ENCODE data around the gene RFLNA. TPM values are rescaled to one million over a fixed set of nuclear protein-coding genes. Genes with fewer than 3 reads are reported as not detected.
"Not testable (repeated sequence)": the region's sequence is repeated elsewhere in the genome, so short reads cannot be mapped to it uniquely, and the experiment has no call there.

RFLNA gene
- total and polyA plus RNA-seq, 3 experiments from 2014 or later, result not detected

DNA sequence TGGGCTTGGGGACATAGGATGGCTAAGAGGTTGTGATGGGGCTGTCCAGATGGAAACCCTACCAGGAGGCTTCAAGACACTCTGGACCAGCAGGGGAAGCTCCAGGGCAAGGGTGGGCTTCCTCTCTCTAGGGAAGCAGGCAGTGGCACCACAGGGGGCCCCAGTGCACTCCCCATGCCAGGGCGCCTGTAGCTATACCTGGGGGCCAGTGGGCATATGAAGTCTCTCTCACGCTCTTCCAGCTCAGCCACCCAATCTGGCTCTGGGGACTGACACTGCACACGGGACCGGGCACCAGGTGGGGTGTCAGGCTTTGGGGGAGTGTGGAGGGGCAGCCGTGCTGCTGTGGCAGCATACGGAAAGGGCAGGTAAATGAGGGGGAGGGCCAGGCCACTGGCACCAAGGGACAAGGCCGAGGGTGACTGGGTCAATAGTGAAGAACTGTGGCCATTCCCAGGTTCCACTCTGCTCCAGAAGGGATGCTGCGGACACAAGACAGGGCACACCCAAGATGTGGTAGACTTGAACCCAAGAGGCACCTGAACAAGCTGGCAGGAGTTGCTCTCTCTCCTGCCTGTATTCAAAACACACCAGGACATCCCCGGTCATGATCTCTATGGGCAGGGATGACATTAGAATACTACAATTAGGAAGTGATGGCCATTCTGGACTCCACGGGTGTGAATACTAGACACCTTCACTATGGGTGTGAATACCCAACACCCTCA, 27.5 kb downstream of the RFLNA start:
- Histone ChIP-seq H3K4me3 (ENCODE audit: low read length) (no peak overlapping the region), H3K27me3 (ENCODE audit: insufficient read depth, low read length, poor library complexity, severe bottlenecking) (no peaks in the 10 kb centered on the region), H3K27ac (ENCODE audit: low read depth, low read length) (no peak overlapping the region), H3K36me3 (ENCODE audit: insufficient read depth, low read length) (peaks cover 11% of the 10 kb centered on the region), H3K4me1 (ENCODE audit: insufficient read depth, low read length) (no peaks in the 10 kb centered on the region), H3K9me3 (ENCODE audit: low read length) (peaks cover 13% of the 10 kb centered on the region)
- Mint-ChIP-seq H3K27me3 (peaks cover 0 to 2% of the 10 kb centered on the region in 2 donors), H3K36me3 (peaks cover 14 to 28% (median 17%) of the 10 kb centered on the region in 3 donors), H3K4me1 (no peaks in the 10 kb centered on the region), H3K4me3 (no peak overlapping the region), H3K9me3 (peaks cover 0 to 13% (median 10%) of the 10 kb centered on the region in 5 donors), H3K27ac (peak overlapping the region in 1 of 8 donors; percentile 29)
- CTCF ChIA-PET, result interaction anchor here (1.6 kb wide), 1 partner anchor 444 kb away, joined by 4 read pairs; no protein-coding TSS in a partner anchor
- POLR2A ChIA-PET, result no interaction called here
- no peak for DNase-seq

DNA sequence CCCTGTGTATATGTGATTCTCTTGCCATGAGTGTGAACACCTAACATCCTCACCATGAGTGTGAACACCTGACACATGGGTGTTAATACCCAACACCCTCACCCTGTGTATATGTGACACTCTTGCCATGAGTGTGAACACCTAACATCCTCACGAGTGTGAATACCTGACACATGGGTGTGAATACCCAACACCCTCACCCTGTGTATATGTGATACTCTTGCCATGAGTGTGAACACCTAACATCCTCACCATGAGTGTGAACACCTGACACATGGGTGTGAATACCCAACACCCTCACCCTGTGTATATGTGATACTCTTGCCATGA, 28.1 kb downstream of the RFLNA start:
- Histone ChIP-seq H3K9me3 (ENCODE audit: low read length) (peaks cover 13% of the 10 kb centered on the region), H3K36me3 (ENCODE audit: insufficient read depth, low read length) (peaks cover 11% of the 10 kb centered on the region)
- peaks cover 14 to 32% (median 17%) of the 10 kb centered on the region in 3 donors for H3K36me3 Mint-ChIP-seq
- H3K4me3 ChIP-seq (ENCODE audit: low read length); CTCF ChIA-PET; H3K27me3 Mint-ChIP-seq; H3K4me1 ChIP-seq (ENCODE audit: insufficient read depth, low read length); POLR2A ChIA-PET; H3K4me3 Mint-ChIP-seq; H3K27ac Mint-ChIP-seq; H3K4me1 Mint-ChIP-seq; H3K27ac ChIP-seq (ENCODE audit: low read depth, low read length); H3K27me3 ChIP-seq (ENCODE audit: insufficient read depth, low read length, poor library complexity, severe bottlenecking); DNase-seq: not testable (repeated sequence)
- peaks cover 0 to 13% (median 10%) of the 10 kb centered on the region in 5 donors for H3K9me3 Mint-ChIP-seq

DNA sequence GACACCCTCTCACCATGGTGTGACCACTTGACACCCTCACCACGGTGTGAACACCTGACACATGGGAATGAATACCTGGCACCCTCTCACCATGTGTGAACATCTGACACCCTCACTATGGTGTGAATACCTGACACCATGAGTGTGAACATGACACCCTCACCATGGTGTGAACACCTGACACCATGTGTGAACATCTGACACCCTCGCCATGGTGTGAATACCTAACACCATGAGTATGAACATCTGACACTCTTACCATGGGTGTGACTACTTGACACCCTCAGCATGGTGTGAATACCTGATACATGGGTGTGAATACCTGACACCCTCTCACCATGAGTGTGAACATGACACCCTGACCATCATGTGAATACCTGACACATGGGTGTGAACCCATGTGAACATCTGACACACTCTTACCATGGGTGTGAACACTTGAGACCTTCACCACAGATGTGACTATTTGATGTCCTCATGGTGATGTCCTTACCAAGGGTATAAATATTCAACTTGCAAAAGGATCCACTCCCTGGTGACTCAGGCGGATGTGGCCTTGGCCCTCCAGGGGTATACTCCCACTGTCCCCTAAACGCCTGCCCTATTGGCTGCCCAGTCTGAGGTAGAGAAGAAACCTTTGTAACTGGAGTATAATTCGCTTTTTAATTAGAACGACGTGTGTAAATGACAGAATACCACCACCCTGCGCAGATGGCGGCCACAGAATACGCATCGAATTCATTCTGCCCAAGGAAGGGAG, 29.1 kb downstream of the RFLNA start:
- Mint-ChIP-seq H3K36me3 (peaks cover 14 to 42% (median 17%) of the 10 kb centered on the region in 3 donors), H3K27ac (peak overlapping the region in 5 of 8 donors; percentile 39 to 84 (median 52)), H3K4me1 (no peaks in the 10 kb centered on the region), H3K27me3 (no peaks in the 10 kb centered on the region), H3K4me3 (peak overlapping the region in 1 of 7 donors; percentile 68), H3K9me3 (peaks cover 0 to 13% (median 10%) of the 10 kb centered on the region in 5 donors)
- H3K27ac ChIP-seq (ENCODE audit: low read depth, low read length), result no peak overlapping the region
- CTCF ChIA-PET, result no interaction called here
- H3K27me3 ChIP-seq (ENCODE audit: insufficient read depth, low read length, poor library complexity, severe bottlenecking), result no peaks in the 10 kb centered on the region
- POLR2A ChIA-PET, result no interaction called here
- no peak for DNase-seq
- no peak overlapping the region for H3K4me3 ChIP-seq (ENCODE audit: low read length)
- peaks cover 11% of the 10 kb centered on the region for H3K36me3 ChIP-seq (ENCODE audit: insufficient read depth, low read length)
- H3K9me3 ChIP-seq (ENCODE audit: low read length), result peaks cover 13% of the 10 kb centered on the region
- H3K4me1 ChIP-seq (ENCODE audit: insufficient read depth, low read length), result no peaks in the 10 kb centered on the region

DNA sequence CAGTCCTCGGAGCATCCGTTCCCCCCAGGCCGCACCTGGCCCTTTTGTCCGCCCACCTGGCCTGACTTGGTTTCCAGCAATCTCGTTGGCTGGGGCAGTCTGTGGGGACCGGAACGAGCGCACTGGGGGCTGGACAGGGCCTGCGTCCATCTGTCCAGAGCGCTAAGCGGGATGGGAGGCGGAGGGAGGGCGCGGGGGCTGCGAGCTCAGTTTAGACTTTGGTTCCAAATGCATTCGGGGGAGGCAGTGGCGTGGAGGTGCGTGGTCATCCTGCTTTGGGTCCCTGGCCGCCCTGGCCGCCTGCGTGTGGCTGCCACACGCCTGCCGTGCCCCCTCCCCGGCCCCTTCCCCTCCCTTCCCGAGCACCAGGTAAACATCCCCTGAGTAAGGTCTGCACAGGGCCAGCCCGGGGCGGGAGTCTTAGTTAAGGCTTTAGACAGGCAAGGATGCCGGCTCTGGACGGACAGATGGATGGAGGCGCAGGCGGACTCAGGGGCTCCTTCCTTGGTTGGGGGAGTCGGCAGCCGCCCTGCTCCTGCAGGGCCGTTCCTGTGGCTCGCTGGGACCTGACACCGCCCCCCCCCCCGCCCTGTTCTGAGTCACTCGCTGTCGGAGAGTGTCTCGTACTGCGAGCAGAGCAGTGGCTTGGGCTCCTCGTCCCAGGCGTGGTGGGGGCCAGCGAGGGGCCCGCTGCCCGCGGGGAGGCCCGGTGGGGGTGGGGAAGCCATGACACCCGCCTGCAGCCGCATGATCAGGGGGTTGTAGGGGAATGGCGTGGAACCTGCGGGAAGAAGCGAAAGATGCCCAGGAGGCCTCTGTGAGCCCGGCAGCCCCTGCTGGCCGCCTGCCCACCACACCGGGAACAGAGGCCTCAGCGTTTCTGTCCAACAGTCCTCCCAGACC, 30.2 kb downstream of the RFLNA start:
- Mint-ChIP-seq H3K36me3 (peaks cover 17 to 52% (median 18%) of the 10 kb centered on the region in 3 donors), H3K4me3 (no peak overlapping the region), H3K27me3 (no peaks in the 10 kb centered on the region), H3K9me3 (peaks cover 0 to 13% (median 10%) of the 10 kb centered on the region in 5 donors), H3K27ac (peak overlapping the region in 1 of 8 donors; percentile 21), H3K4me1 (no peaks in the 10 kb centered on the region)
- no peaks in the 10 kb centered on the region for H3K4me1 ChIP-seq (ENCODE audit: insufficient read depth, low read length)
- H3K27ac ChIP-seq (ENCODE audit: low read depth, low read length), result no peak overlapping the region
- POLR2A ChIA-PET, result no interaction called here
- H3K27me3 ChIP-seq (ENCODE audit: insufficient read depth, low read length, poor library complexity, severe bottlenecking), result no peaks in the 10 kb centered on the region
- CTCF ChIA-PET, result no interaction called here
- no peak for DNase-seq
- peaks cover 13% of the 10 kb centered on the region for H3K9me3 ChIP-seq (ENCODE audit: low read length)
- H3K4me3 ChIP-seq (ENCODE audit: low read length), result no peak overlapping the region
- peaks cover 11% of the 10 kb centered on the region for H3K36me3 ChIP-seq (ENCODE audit: insufficient read depth, low read length)

DNA sequence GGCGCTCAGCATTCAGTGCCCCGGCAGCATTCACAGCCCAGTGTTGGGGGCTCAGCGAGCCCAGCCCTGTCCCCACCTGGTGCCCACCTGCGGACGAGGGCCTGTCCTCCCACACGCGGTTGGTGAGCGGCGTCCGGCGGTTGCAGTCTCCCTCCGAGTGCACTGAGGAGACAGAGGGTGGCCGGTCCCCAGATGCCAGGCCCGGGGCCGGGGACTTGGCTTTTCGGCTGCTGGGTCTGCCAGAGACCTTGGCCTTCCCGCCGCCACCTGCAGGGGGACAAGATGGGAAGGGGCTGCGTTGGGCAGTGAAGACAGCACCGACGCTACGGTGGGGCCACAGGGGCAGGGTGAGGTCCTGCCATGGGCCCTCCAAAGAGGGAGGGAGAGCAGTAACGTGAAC, 31.2 kb downstream of the RFLNA start:
- Mint-ChIP-seq H3K9me3 (peaks cover 0 to 13% (median 10%) of the 10 kb centered on the region in 5 donors), H3K36me3 (peaks cover 17 to 60% (median 18%) of the 10 kb centered on the region in 3 donors), H3K27ac (no peak overlapping the region), H3K27me3 (no peaks in the 10 kb centered on the region), H3K4me3 (no peak overlapping the region), H3K4me1 (no peaks in the 10 kb centered on the region)
- Histone ChIP-seq H3K27me3 (ENCODE audit: insufficient read depth, low read length, poor library complexity, severe bottlenecking) (no peaks in the 10 kb centered on the region), H3K4me1 (ENCODE audit: insufficient read depth, low read length) (no peaks in the 10 kb centered on the region), H3K36me3 (ENCODE audit: insufficient read depth, low read length) (peaks cover 11% of the 10 kb centered on the region), H3K27ac (ENCODE audit: low read depth, low read length) (no peak overlapping the region), H3K4me3 (ENCODE audit: low read length) (no peak overlapping the region), H3K9me3 (ENCODE audit: low read length) (peaks cover 13% of the 10 kb centered on the region)
- DNase-seq, result no peak
- POLR2A ChIA-PET, result no interaction called here
- CTCF ChIA-PET, result no interaction called here

DNA sequence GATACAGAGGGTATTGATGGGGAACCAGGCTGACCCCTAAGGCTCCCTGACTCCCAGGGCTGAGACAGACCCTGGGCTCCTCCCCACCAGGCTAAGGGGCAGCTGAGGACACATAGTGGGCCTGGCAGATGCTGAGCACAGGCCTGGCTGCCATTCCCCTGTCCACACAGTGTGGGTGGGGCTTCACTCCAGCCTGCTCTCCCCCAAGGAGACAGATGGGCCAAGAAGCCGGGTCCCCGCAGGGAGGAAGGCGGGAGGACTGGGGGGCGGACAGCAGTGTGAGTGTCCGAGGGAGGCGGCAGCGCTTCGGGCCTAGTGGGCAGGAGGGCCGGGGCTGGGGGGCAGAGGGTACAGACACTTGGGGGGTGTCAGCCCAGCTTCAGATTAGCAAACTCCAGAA, 32.0 kb downstream of the RFLNA start:
- ChIA-PET POLR2A (no interaction called here), CTCF (no interaction called here)
- peaks cover 17 to 68% (median 18%) of the 10 kb centered on the region in 3 donors for H3K36me3 Mint-ChIP-seq
- H3K4me3 ChIP-seq (ENCODE audit: low read length), result no peak overlapping the region
- peaks cover 15% of the 10 kb centered on the region for H3K36me3 ChIP-seq (ENCODE audit: insufficient read depth, low read length)
- H3K9me3 ChIP-seq (ENCODE audit: low read length), result peaks cover 13% of the 10 kb centered on the region
- H3K4me3 Mint-ChIP-seq, result no peak overlapping the region
- peaks cover 0 to 13% (median 10%) of the 10 kb centered on the region in 5 donors for H3K9me3 Mint-ChIP-seq
- peak overlapping the region in 1 of 8 donors; percentile 94 for H3K27ac Mint-ChIP-seq
- no peaks in the 10 kb centered on the region for H3K4me1 ChIP-seq (ENCODE audit: insufficient read depth, low read length)
- DNase-seq, result no peak
- H3K27ac ChIP-seq (ENCODE audit: low read depth, low read length), result no peak overlapping the region
- no peaks in the 10 kb centered on the region for H3K27me3 Mint-ChIP-seq
- no peaks in the 10 kb centered on the region for H3K27me3 ChIP-seq (ENCODE audit: insufficient read depth, low read length, poor library complexity, severe bottlenecking)
- H3K4me1 Mint-ChIP-seq, result no peaks in the 10 kb centered on the region

DNA sequence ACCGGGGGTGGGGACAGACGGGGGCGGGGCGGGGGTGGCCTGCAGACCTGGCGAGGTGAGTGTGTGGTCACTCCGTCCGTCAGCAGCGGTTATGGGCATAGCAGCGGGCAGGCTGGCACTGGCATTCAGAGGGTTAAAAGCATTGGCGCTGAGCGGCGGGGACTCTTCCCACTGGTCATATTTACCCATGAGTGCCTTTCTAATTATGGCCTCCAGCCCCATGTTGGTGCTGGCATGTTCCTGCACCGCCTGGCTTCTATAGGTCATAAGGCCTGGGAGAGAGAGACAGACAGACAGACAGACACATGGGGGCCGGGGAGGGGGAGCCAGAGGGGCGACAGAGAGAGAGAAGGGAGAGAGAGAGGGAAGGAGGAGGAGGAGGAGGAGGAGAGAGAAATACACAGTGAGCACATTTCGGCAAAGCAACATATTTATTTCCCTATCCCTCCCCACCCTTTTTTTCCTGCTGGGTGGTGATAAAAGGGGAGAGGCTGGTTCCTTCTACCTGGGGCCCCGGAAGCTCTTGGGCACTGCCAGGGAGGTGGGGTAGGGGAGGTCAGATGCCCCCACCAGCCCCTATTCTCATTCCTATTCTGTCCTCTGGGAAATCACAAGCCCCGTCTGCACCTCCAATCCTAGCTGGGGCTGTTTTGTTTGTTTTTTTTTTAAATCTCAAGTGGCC, 32.6 kb downstream of the RFLNA start:
- Mint-ChIP-seq H3K27me3 (no peaks in the 10 kb centered on the region), H3K4me3 (no peak overlapping the region), H3K4me1 (no peaks in the 10 kb centered on the region), H3K9me3 (peaks cover 0 to 13% (median 10%) of the 10 kb centered on the region in 5 donors), H3K27ac (peak overlapping the region in 1 of 8 donors; percentile 71), H3K36me3 (peaks cover 17 to 74% (median 18%) of the 10 kb centered on the region in 3 donors)
- no peak for DNase-seq
- ChIA-PET CTCF (no interaction called here), POLR2A (no interaction called here)
- H3K4me1 ChIP-seq (ENCODE audit: insufficient read depth, low read length), result no peaks in the 10 kb centered on the region
- H3K9me3 ChIP-seq (ENCODE audit: low read length), result peaks cover 13% of the 10 kb centered on the region
- H3K36me3 ChIP-seq (ENCODE audit: insufficient read depth, low read length), result peaks cover 20% of the 10 kb centered on the region
- no peak overlapping the region for H3K27ac ChIP-seq (ENCODE audit: low read depth, low read length)
- H3K27me3 ChIP-seq (ENCODE audit: insufficient read depth, low read length, poor library complexity, severe bottlenecking), result no peaks in the 10 kb centered on the region
- H3K4me3 ChIP-seq (ENCODE audit: low read length), result no peak overlapping the region
